Measurements from ENCODE around the gene FCRLA. TPM values are rescaled to one million over a fixed set of nuclear protein-coding genes. Genes with fewer than 3 reads are reported as not detected.
A peak's percentile ranks its signal among the peaks of the same experiment; 100 is the strongest.

The FCRLA gene
- total and polyA plus RNA-seq, 10 donors = 28.0 to 202 (median 57.3) TPM

GRCh38 chr1:161702250-161702649, 4.8 kb upstream of the FCRLA start:
- Histone ChIP-seq H3K36me3 (no peaks in the 10 kb centered on the region), H3K27me3 (replicated peaks in 1 of 7) (peaks cover 0 to 3% (median 0%) of the 10 kb centered on the region in 7 donors), H3K4me1 (peaks cover 0 to 19% (median 13%) of the 10 kb centered on the region in 6 donors), H3K9me3 (no peaks in the 10 kb centered on the region), H3K27ac (no peak overlapping the region), H3K4me3 (no peak overlapping the region)
- intact Hi-C loops (cut with DNase I; ENCODE audit: low total_unique reads) = no loop called here
- WGBS, 5 donors = 88 to 95% (median 90%) methylated on average over 8 of the region's 8 CpGs
- TF ChIP-seq CTCF (IDR thresholded peaks at IDR 0.05 in 8 of 11, conservative IDR thresholded peaks at IDR 0.05 in 3 of 11) = no peak
- TF ChIP-seq POLR2A (IDR thresholded peaks at IDR 0.05) = no peak
- no peak for TF ChIP-seq POLR2AphosphoS5 (IDR thresholded peaks at IDR 0.05)
- DNase-seq = no peak

GRCh38 chr1:161705537-161705936, 1.5 kb upstream of the FCRLA start:
- peaks cover 0 to 3% (median 0%) of the 10 kb centered on the region in 6 donors for H3K36me3 ChIP-seq
- H3K4me1 ChIP-seq = peaks cover 0 to 42% (median 15%) of the 10 kb centered on the region in 6 donors
- H3K27ac ChIP-seq = peak overlapping the region in 4 of 8 donors; percentile 23 to 85 (median 73)
- no peak overlapping the region for H3K4me3 ChIP-seq
- no peaks in the 10 kb centered on the region for H3K9me3 ChIP-seq
- no peak for DNase-seq
- intact Hi-C loops (cut with DNase I; ENCODE audit: low total_unique reads) = no loop called here
- no peak for TF ChIP-seq CTCF (IDR thresholded peaks at IDR 0.05 in 8 of 11, conservative IDR thresholded peaks at IDR 0.05 in 3 of 11)
- TF ChIP-seq POLR2AphosphoS5 (IDR thresholded peaks at IDR 0.05) = no peak
- WGBS, 5 donors = 51 to 84% (median 60%) methylated on average over 4 of the region's 4 CpGs
- peaks cover 0 to 3% (median 0%) of the 10 kb centered on the region in 7 donors for H3K27me3 ChIP-seq (replicated peaks in 1 of 7)

GRCh38 chr1:161706113-161706481, 932 bp upstream of the FCRLA start:
- no peak for TF ChIP-seq POLR2AphosphoS5 (IDR thresholded peaks at IDR 0.05)
- no peak for TF ChIP-seq CTCF (IDR thresholded peaks at IDR 0.05 in 8 of 11, conservative IDR thresholded peaks at IDR 0.05 in 3 of 11)
- no peak for TF ChIP-seq POLR2A (IDR thresholded peaks at IDR 0.05)
- H3K9me3 ChIP-seq = no peaks in the 10 kb centered on the region
- H3K27me3 ChIP-seq (replicated peaks in 1 of 7) = peaks cover 0 to 5% (median 0%) of the 10 kb centered on the region in 7 donors
- H3K36me3 ChIP-seq = peaks cover 0 to 8% (median 0%) of the 10 kb centered on the region in 6 donors
- intact Hi-C loops (cut with DNase I; ENCODE audit: low total_unique reads) = no loop called here
- DNase-seq = no peak
- 73 to 90% (median 83%) methylated on average over 3 of the region's 3 CpGs for WGBS, 5 donors
- peak overlapping the region in 1 of 8 donors; percentile 67 for H3K4me3 ChIP-seq
- peak overlapping the region in 7 of 8 donors; percentile 13 to 85 (median 65) for H3K27ac ChIP-seq
- peaks cover 0 to 48% (median 15%) of the 10 kb centered on the region in 6 donors for H3K4me1 ChIP-seq

GRCh38 chr1:161707503-161707902, 474 bp downstream of the FCRLA start:
- WGBS, 5 donors = 66 to 85% (median 78%) methylated on average over 2 of the region's 2 CpGs
- intact Hi-C loops (cut with DNase I; ENCODE audit: low total_unique reads) = no loop called here
- no peaks in the 10 kb centered on the region for H3K9me3 ChIP-seq
- DNase-seq = no peak
- H3K4me1 ChIP-seq = peaks cover 0 to 51% (median 15%) of the 10 kb centered on the region in 6 donors
- TF ChIP-seq POLR2A (IDR thresholded peaks at IDR 0.05) = no peak
- no peak for TF ChIP-seq POLR2AphosphoS5 (IDR thresholded peaks at IDR 0.05)
- TF ChIP-seq CTCF (IDR thresholded peaks at IDR 0.05 in 8 of 11, conservative IDR thresholded peaks at IDR 0.05 in 3 of 11) = no peak
- H3K27me3 ChIP-seq (replicated peaks in 1 of 7) = peaks cover 0 to 16% (median 0%) of the 10 kb centered on the region in 7 donors
- peaks cover 0 to 22% (median 0%) of the 10 kb centered on the region in 6 donors for H3K36me3 ChIP-seq
- peak overlapping the region; percentile 1 to 67 (median 25) for H3K4me3 ChIP-seq
- peak overlapping the region in 6 of 8 donors; percentile 24 to 85 (median 66) for H3K27ac ChIP-seq
